ENCODE measurements around the gene MOG.

DNA sequence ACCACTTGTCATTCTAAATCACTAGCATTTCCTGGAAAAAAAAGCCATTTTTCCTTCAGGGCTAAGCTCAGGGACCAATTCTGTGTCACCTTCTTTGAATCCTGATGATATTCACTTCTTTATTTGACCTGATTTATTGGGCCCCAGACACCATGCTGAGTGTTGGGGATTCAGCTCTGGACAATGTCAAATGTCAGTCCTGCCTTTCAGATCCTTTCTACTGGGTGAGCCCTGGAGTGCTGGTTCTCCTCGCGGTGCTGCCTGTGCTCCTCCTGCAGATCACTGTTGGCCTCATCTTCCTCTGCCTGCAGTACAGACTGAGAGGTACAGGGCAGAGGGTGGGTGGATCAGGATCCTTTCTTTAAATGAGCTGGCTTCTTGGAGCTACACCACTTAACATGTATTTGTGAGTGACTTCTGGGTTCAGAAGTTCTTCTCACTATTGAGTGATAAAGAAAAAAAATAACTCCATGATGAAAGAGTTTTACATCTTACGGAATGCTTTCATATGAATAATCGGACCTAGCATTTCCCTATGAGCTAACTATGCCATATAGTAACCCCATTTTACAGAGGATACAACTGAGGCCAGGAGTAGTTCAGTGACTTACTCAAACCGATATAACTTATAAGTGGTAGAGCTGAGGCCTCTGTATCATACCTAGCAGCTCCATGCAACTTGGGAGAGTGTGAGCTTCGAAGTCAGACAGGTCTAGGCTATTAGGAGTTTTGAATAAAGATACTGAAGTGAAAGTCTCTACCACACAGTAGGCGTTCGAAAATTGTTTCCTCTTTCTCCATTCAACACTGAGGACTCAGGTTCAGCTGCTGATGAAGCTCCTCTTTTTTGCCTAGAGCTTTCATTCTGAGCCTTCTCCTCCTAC lies 9.3 kb downstream of the MOG start:
- TF ChIP-seq, protein P1, sequence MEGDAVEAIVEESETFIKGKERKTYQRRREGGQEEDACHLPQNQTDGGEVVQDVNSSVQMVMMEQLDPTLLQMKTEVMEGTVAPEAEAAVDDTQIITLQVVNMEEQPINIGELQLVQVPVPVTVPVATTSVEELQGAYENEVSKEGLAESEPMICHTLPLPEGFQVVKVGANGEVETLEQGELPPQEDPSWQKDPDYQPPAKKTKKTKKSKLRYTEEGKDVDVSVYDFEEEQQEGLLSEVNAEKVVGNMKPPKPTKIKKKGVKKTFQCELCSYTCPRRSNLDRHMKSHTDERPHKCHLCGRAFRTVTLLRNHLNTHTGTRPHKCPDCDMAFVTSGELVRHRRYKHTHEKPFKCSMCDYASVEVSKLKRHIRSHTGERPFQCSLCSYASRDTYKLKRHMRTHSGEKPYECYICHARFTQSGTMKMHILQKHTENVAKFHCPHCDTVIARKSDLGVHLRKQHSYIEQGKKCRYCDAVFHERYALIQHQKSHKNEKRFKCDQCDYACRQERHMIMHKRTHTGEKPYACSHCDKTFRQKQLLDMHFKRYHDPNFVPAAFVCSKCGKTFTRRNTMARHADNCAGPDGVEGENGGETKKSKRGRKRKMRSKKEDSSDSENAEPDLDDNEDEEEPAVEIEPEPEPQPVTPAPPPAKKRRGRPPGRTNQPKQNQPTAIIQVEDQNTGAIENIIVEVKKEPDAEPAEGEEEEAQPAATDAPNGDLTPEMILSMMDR (IDR thresholded peaks at IDR 0.05; ENCODE audit: borderline replicate concordance, extremely low read depth, low read length, poor library complexity, severe bottlenecking): no peak
- no peak for TF ChIP-seq EZH2 (IDR thresholded peaks at IDR 0.05; ENCODE audit: borderline replicate concordance, low read depth, low read length, severe bottlenecking)
